MM.1S (cell line): Measurements from ENCODE around the gene TFDP2.

Source experiments
- DNase-seq: peaks from one replicate; pipeline ENCODE4 v3.0.0-alpha.2; 2015
- H2AFZ ChIP-seq: fragments of 300-600 bp; sonication (generic); 2 replicates; pipeline ENCODE4 v1.6.0; 2016; ENCODE audit warnings: antibody characterized with exemption, low read length
- H3F3A ChIP-seq: fragments of 300-600 bp; sonication (generic); 2 replicates; pipeline ENCODE4 v1.6.1; 2016; ENCODE audit warnings: mild to moderate bottlenecking, antibody characterized with exemption, low read length, moderate library complexity, mixed read lengths; ENCODE audit not compliant: insufficient read depth
- H3K27ac ChIP-seq: fragments of 300-600 bp; sonication (generic); 2 replicates; pipeline ENCODE4 v1.5.1; 2016; ENCODE audit warnings: mild to moderate bottlenecking, low read length
- H3K27me3 ChIP-seq: fragments of 300-600 bp; sonication (generic); replicated peaks from 2 replicates; pipeline ENCODE4 v1.6.0; 2016; ENCODE audit warnings: low read length; ENCODE audit not compliant: insufficient read depth
- H3K36me3 ChIP-seq: fragments of 300-600 bp; sonication (generic); replicated peaks from 2 replicates; pipeline ENCODE4 v1.6.1; 2016; ENCODE audit warnings: mild to moderate bottlenecking, low read length, mixed read lengths; ENCODE audit not compliant: insufficient read depth
- H3K4me1 ChIP-seq: fragments of 300-600 bp; sonication (generic); 2 replicates; pipeline ENCODE4 v1.6.1; 2016; ENCODE audit warnings: low read length, mixed read lengths
- H3K4me2 ChIP-seq: fragments of 300-600 bp; sonication (generic); 2 replicates; pipeline ENCODE4 v1.6.0; 2016; ENCODE audit warnings: low read depth, low read length
- H3K4me3 ChIP-seq: fragments of 300-600 bp; sonication (generic); 2 replicates; pipeline ENCODE4 v1.5.1; 2016; ENCODE audit warnings: low read length, mixed read lengths
- H3K79me2 ChIP-seq: fragments of 300-600 bp; sonication (generic); 2 replicates; pipeline ENCODE4 v1.6.1; 2016; ENCODE audit warnings: mixed run types, low read length, mixed read lengths
- H3K9ac ChIP-seq: fragments of 300-600 bp; sonication (generic); 2 replicates; pipeline ENCODE4 v1.6.1; 2016; ENCODE audit warnings: low read length, mixed read lengths
- H3K9me2 ChIP-seq: fragments of 300-600 bp; sonication (generic); replicated peaks from 2 replicates; pipeline ENCODE4 v1.6.1; 2016; ENCODE audit warnings: mild to moderate bottlenecking, low read length, mixed read lengths; ENCODE audit not compliant: insufficient read depth
- H3K9me3 ChIP-seq: fragments of 300-600 bp; sonication (generic); replicated peaks from 2 replicates; pipeline ENCODE4 v1.6.1; 2016; ENCODE audit warnings: mild to moderate bottlenecking, low read length, mixed read lengths; ENCODE audit not compliant: insufficient read depth
- H4K20me1 ChIP-seq: fragments of 300-600 bp; sonication (generic); 2 replicates; pipeline ENCODE4 v1.6.1; 2016; ENCODE audit warnings: mild to moderate bottlenecking, low read length, moderate library complexity, mixed read lengths; ENCODE audit not compliant: insufficient read depth
- CTCF ChIP-seq: fragments of 300-600 bp; sonication (generic); IDR thresholded peaks from 2 replicates; pipeline ENCODE4 v1.5.1; 2016; ENCODE audit warnings: antibody characterized with exemption, low read length, mixed read lengths
- EZH2 ChIP-seq: fragments of 300-600 bp; sonication (generic); optimal IDR thresholded peaks from 2 replicates; pipeline ENCODE3; 2017; ENCODE audit warnings: low read depth, mild to moderate bottlenecking, antibody characterized with exemption, low read length, mixed read lengths
- EZH2phosphoT487 ChIP-seq: fragments of 300-600 bp; sonication (generic); IDR thresholded peaks from 2 replicates; pipeline ENCODE4 v1.6.1; 2018; ENCODE audit warnings: antibody characterized with exemption, low read length

Gene TFDP2

GRCh38 chr3:141949399-141949798, 199.9 kb downstream of the TFDP2 start:
- no peaks in the 10 kb centered on the region for H3K9me3 ChIP-seq
- no peaks in the 10 kb centered on the region for H3K79me2 ChIP-seq
- H4K20me1 ChIP-seq, result no peaks in the 10 kb centered on the region
- no peaks in the 10 kb centered on the region for H3K9me2 ChIP-seq
- H3K4me3 ChIP-seq, result no peak overlapping the region
- no peak overlapping the region for H3K27ac ChIP-seq
- H3K27me3 ChIP-seq, result no peaks in the 10 kb centered on the region
- TF ChIP-seq EZH2phosphoT487 (no peak), CTCF (no peak), EZH2 (no peak)
- DNase-seq, result no peak
- no peak overlapping the region for H2AFZ ChIP-seq
- no peaks in the 10 kb centered on the region for H3K4me1 ChIP-seq
- H3F3A ChIP-seq, result no peaks in the 10 kb centered on the region
- H3K36me3 ChIP-seq, result no peaks in the 10 kb centered on the region
- no peak overlapping the region for H3K9ac ChIP-seq
- no peak overlapping the region for H3K4me2 ChIP-seq

GRCh38 chr3:141945726-141946485, 203.4 kb downstream of the TFDP2 start:
- DNase-seq, result no peak
- Histone ChIP-seq H2AFZ (no peak overlapping the region), H3K27me3 (no peaks in the 10 kb centered on the region), H3K4me2 (no peak overlapping the region), H3K27ac (no peak overlapping the region), H3K79me2 (no peaks in the 10 kb centered on the region), H3K9me2 (no peaks in the 10 kb centered on the region), H3K36me3 (no peaks in the 10 kb centered on the region), H4K20me1 (no peaks in the 10 kb centered on the region), H3K4me3 (no peak overlapping the region), H3K4me1 (no peaks in the 10 kb centered on the region), H3F3A (no peaks in the 10 kb centered on the region), H3K9ac (no peak overlapping the region), H3K9me3 (no peaks in the 10 kb centered on the region)
- TF ChIP-seq CTCF (no peak), EZH2phosphoT487 (no peak), EZH2 (no peak)

- H3K27me3 ChIP-seq, result no peaks in the 10 kb centered on the region
- no peaks in the 10 kb centered on the region for H3K9me2 ChIP-seq
- H3K4me1 ChIP-seq, result no peaks in the 10 kb centered on the region
- no peak overlapping the region for H3K9ac ChIP-seq
- no peaks in the 10 kb centered on the region for H3K79me2 ChIP-seq
- H3K4me2 ChIP-seq, result no peak overlapping the region
- no peak overlapping the region for H3K27ac ChIP-seq
- no peak overlapping the region for H3K4me3 ChIP-seq
- no peaks in the 10 kb centered on the region for H3K36me3 ChIP-seq
- no peaks in the 10 kb centered on the region for H3F3A ChIP-seq
- no peaks in the 10 kb centered on the region for H4K20me1 ChIP-seq
- H3K9me3 ChIP-seq, result no peaks in the 10 kb centered on the region
- DNase-seq, result no peak
- no peak overlapping the region for H2AFZ ChIP-seq
- TF ChIP-seq CTCF, result no peak
- no peak for TF ChIP-seq EZH2phosphoT487
- TF ChIP-seq EZH2, result no peak
These were observed 207.3 kb downstream of the TFDP2 start for GRCh38 chr3:141942006-141942405.
